ENCODE results near the gene CMSS1.

CMSS1 gene

GRCh38 chr3:99875929-99876841, 58.5 kb downstream of the CMSS1 start:
- peak; percentile 64 for DNase-seq

DNA sequence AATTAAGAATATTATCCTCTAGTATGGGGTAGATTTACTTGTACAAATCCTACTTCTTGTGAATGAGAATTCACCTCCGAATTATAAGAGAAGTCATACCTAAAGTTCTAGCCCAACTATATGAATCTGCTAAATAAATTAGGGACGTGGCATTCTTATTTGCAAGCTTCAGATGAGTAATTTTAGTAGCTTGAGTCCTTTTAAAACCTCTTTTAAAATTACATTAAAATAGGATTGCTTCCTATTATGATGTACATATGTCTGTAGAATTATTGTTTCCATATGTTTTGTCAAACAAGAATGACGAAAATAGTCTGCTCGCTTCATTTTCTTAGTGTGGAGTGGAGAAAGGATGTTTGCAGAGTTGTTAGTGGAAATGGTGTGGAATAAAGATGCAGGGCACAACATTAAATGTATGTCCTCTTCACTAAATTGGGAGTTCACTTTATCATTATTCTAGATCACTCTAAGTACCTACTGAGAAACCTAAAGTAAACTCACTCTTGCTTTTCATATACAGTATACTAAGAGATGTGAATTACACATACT, 59.4 kb downstream of the CMSS1 start:
- no peak for DNase-seq

DNA sequence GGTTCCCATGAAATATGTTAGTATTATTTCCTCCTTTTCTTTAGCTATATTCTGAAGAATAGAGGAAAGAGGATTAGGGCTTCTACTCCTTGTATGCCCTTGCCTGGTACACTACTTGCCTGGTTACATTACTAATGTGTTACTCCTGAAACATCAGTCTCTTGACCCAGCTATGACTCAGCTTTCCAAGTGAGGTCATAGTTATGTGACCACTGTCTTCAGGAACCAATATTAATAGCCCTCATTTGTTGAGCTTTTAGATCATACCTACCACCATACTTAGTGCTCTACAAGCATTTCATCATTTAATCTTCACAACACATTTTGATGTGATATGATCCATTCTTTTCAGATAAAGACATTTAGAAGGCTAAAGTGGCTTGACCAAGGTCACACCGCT, 60.3 kb downstream of the CMSS1 start:
- no peak for DNase-seq

DNA sequence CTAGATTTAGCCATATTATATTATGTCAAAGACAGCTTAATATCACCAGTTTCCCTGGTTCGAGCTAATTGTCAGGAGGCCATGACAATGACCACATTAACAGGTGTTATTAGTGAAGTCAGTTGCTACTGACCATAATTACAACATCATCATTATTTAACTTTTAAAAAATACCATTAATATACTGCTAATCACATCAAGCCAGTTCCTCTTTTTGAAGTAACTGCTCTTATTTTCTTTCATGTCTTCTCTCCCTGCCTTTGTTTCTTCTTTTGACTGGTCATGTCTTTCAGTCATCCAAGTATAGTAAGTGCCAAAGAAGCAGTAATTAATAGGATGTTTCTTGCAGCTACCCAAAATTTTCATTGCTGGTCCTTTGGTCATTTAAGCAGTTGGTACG, 61.6 kb downstream of the CMSS1 start:
- no peak for DNase-seq

- no peak for DNase-seq
These were observed 63.5 kb downstream of the CMSS1 start for GRCh38 chr3:99881121-99881524.

DNA sequence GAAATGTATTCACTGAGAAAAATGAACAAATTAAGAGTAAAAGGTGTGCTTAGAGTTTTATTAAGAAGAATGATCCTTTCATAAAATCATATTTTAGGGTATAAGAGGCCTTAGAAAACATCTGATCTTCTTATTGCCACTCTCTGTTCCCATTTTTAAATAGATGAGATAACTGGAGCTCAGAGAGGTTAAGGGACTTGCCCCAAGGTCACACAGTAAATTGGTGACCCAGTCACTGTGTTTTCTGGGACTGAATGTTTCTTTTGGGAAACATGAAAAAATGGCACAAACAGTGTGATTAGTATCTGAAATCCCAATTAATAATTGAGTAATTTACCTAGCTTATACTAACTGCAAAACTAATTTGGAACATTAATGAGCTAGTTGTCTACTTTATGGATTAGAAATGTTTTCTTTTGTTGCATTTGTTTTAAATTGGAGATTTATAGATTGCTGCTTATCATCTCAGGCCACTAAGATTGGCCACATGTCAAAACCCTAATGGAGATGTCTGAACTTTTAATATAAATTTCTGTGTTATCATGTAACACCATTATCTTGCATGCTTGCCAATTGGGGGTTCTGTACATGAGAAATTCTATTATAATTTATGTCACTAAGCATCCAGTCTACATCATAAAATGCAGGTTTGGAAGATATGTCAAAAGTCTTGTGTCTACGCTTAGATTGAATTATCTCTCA, 64.9 kb downstream of the CMSS1 start:
- no peak for DNase-seq

DNA sequence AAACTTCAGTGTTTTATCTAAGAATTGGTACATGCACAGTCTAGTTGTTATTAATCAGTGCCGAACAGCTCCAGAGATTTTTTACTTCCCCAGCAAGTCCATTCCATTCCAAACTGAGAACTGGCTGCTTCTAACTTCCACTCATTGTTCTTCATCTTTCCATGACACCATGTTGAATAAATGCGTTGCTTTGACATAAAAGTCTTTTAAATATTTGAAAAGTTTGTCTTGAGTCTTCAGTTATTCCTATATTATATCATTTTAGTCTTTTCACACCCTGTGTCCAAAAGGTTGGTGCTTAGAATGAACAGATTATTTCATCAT, 65.4 kb downstream of the CMSS1 start:
- no peak for DNase-seq

DNA sequence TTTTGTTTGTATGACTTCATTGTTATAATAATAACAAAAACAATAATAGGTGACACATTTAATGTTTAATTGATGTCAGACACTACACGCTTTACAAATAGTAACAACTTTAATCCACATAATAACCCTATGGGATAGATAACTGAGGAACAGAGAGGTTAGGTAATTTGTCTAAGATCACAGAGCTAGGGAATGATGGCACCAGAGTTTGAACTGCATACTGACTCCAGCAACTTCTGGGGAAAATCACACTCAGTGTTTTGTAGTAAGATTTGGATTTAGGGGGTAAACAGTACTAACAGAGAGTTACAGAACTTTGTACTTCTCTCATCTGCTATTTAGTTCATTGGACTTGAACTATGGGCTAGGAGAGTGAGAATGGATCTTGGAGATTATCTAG, 66.0 kb downstream of the CMSS1 start:
- DNase-seq = no peak

DNA sequence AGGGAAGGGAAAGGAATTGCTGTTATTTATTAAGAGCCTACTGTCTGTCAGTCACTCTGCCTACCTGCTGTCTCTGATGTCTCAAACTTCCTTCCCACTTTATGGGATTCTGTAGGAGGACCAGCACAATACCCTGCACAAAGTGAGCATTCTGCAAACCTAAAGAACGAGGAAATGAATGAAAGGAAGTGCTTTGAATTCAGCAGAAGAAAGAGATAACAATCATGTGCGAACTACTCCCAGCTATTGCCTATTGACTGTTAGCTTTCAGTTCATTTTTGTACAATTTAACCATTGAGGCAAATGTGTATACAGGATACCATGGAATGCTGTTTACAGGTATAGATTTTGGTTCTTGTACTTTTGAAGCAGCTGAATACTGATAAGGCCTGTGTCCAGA, 66.8 kb downstream of the CMSS1 start:
- no peak for DNase-seq

GRCh38 chr3:99885085-99885484, 67.4 kb downstream of the CMSS1 start:
- DNase-seq = no peak

- DNase-seq = no peak
These were observed 68.2 kb downstream of the CMSS1 start for GRCh38 chr3:99885851-99886250.

DNA sequence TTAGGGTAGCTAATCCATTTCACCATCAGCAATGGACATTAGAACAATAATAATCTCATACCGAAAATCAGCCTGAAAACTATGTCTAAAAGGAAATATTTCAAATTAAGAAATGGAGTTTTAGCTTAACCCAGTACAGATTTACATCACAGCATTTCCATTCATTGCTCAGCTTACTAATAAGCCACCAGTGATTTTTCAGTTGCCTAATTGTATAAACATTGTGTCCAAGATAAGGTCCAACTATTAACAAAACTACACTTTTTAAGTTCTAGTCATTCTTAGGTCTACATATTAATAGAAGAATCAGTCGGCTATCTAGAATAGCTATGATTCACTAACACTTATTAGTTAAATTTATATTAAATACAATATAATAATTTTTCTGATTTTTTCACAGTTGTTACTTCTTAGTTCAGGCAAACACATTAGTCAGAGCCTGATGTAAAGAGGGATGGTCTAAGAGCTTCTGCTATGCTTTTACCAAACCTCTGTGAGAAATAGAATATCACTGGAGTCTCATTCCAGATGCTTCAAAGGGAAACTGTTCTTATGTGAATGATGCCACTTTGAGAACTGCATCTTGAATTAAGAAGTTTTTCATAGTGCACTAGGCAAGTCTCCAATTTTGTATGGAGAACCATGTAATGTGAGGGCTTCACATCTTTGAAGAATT, 74.1 kb downstream of the CMSS1 start:
- no peak for DNase-seq

DNA sequence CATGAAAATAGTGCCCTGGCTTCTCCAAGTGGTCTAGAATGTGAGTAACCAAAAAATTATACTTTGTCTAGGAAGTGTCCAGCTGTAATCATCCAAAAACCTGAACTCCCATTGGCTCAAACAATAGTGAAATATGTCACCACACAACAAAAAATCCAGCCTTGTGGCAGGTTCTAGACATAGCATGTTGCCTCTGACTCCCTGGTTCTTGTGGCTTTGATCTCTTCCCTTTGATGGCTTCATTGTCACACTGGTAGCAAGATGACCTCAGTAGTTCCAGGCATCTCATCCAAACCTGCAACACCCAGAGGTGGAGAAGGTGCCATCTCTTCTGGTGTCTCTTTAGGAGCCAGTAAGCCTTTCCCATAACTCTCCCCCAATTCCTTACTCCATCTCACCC, 74.7 kb downstream of the CMSS1 start:
- no peak for DNase-seq

GRCh38 chr3:99895131-99895696, 77.6 kb downstream of the CMSS1 start:
- DNase-seq = no peak

- no peak for DNase-seq
These were observed 78.2 kb downstream of the CMSS1 start for GRCh38 chr3:99895703-99896441.

DNA sequence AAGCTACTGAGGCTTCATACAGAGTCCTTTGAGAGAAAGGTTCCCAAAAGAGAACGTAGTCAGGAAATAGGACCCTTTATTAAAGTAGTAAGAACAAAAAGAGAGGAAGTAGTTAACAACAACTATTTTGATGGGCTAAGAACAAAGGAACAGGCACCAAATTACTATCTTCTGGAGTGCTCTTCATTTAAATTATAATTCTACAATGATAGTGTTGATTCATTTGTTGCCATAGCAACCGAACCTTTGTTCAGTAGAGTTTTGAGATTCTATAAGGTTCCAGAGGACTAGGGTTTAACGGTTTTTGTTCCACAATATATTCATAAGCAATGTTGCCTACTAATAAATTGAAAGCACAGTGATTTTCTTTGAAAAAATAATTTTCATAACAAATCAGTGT, 78.8 kb downstream of the CMSS1 start:
- no peak for DNase-seq

DNA sequence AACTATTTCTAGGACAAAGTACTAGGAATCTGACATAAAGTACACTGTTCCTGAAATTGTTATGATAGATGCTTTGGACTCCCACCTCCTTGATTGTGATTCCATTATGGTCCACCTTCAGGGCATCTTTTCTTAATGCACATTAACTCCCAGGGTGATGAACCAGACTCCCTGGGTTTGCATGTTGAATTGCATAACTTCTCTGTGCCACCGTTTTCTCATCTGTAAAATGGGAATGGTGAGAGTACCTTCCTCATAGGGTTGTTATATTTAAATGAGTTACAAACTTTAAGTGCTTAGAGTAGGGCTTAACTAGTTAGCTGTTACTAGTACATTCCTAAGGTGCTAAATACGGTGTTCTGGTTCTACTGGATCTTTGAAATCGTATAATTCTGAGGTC, 81.9 kb downstream of the CMSS1 start:
- DNase-seq = no peak

DNA sequence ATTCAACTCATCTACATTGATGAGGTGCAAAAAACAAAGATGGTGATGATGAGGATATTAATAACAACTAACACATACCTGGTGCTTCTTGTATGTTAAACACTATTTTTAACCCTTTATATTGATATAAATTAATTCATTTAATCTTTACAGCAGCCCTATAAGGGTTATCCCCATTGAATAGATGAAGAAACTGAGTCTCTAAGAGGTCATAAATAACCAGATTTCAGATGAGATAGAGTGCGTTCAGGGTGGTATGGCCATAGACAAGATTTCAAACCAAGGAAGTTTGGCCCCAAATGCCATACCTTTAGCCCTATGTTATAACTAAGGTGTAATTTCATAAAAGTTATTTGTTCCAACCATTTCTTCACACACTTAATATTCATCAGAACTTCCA, 82.6 kb downstream of the CMSS1 start:
- DNase-seq = no peak

DNA sequence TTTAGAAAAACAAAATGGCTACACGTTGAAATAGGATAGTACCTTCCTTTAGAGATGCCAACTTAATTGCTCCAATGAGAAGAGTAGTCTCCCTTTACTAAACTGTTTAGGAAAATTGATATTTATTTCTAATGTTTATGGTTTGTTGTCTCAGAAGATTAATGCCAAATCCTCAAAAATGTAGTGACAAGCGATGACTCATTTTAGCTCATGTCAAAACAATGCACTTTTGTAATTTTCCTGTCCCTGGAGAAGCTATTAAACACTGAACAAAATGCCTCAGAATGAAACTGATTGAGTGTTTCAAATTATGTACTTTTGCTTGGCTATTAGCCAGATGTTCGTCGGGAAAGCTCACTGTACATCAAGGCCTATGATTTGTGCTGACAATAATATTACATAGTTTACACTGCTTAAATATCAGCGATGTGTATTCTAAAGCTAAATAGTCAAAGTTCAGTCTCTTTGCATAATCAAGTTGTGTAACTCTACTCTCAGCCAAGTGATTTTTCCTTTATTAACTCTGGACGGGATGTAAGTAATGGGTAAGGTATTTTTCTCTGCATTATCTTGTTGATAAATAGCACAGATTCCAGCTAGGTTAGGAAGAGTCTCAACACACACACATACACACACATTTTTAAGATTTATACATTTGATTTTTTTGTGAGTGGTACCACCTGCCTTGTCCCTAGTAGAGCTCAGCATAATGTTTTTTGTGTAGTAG, 83.7 kb downstream of the CMSS1 start:
- DNase-seq = no peak

- DNase-seq = no peak
These were observed 84.4 kb downstream of the CMSS1 start for GRCh38 chr3:99902091-99902490.

- no peak for DNase-seq
These were observed 86.2 kb downstream of the CMSS1 start for GRCh38 chr3:99903869-99904268.
